Karpas-422 (cell line): ENCODE data around the gene TBC1D22A. TPM values are rescaled to one million over a fixed set of nuclear protein-coding genes. Genes with fewer than 3 reads are reported as not detected.

Experiments
- DNase-seq: peaks from one replicate; pipeline ENCODE4 v3.0.0-alpha.2; 2015
- H2AFZ ChIP-seq: fragments of 200-600 bp; sonication (generic); 2 replicates; pipeline ENCODE4 v1.6.1; 2014; ENCODE audit warnings: antibody characterized with exemption, low read length, mixed read lengths
- H3K27ac ChIP-seq: fragments of 200-600 bp; sonication (generic); 2 replicates; pipeline ENCODE4 v1.5.1; 2014; ENCODE audit warnings: mild to moderate bottlenecking, low read length, moderate library complexity
- H3K27me3 ChIP-seq: fragments of 200-600 bp; sonication (generic); 2 replicates; pipeline ENCODE4 v1.6.1; 2014; ENCODE audit warnings: low read length, mixed read lengths
- H3K36me3 ChIP-seq: fragments of 200-600 bp; sonication (generic); 2 replicates; pipeline ENCODE4 v1.6.1; 2014; ENCODE audit warnings: low read length, mixed read lengths; ENCODE audit not compliant: insufficient read depth
- H3K4me1 ChIP-seq: fragments of 200-600 bp; sonication (generic); 2 replicates; pipeline ENCODE4 v1.6.1; 2014; ENCODE audit warnings: mild to moderate bottlenecking, low read length, mixed read lengths
- H3K4me2 ChIP-seq: fragments of 200-600 bp; sonication (generic); 2 replicates; pipeline ENCODE4 v1.6.1; 2014; ENCODE audit warnings: low read length, low read depth, mild to moderate bottlenecking; ENCODE audit not compliant: poor library complexity, severe bottlenecking
- H3K4me3 ChIP-seq: fragments of 200-600 bp; sonication (generic); 2 replicates; pipeline ENCODE4 v1.5.1; 2014; ENCODE audit warnings: mild to moderate bottlenecking, antibody characterized with exemption, low read length, mixed read lengths
- H3K79me2 ChIP-seq: fragments of 200-600 bp; sonication (generic); 2 replicates; pipeline ENCODE4 v1.6.1; 2014; ENCODE audit warnings: mild to moderate bottlenecking, low read length, mixed read lengths
- H3K9ac ChIP-seq: fragments of 200-600 bp; sonication (generic); 2 replicates; pipeline ENCODE4 v1.6.0; 2014; ENCODE audit warnings: low read length
- H3K9me2 ChIP-seq: fragments of 200-600 bp; sonication (generic), shearing (Covaris generic); replicated peaks from 2 replicates; pipeline ENCODE4 v1.6.0; 2014; ENCODE audit warnings: mild to moderate bottlenecking, low read length, moderate library complexity; ENCODE audit not compliant: insufficient read depth
- H3K9me3 ChIP-seq: fragments of 300-700, 200-600 bp; sonication (generic); 2 replicates; pipeline ENCODE4 v1.6.1; 2014; ENCODE audit warnings: low read length, mixed read lengths
- H4K20me1 ChIP-seq: fragments of 200-600 bp; sonication (generic); 2 replicates; pipeline ENCODE4 v1.6.1; 2014; ENCODE audit warnings: mild to moderate bottlenecking, antibody characterized with exemption, low read length, low read depth; ENCODE audit not compliant: insufficient read depth
- total RNA-seq: library from RNA; depleted of rRNA; stranded (reverse); fragments of >200 nt; shearing (Covaris generic); gene quantifications from 2 replicates; pipeline ENCODE4 v1.2.3, GENCODE V29; 2014; ENCODE audit warnings: low replicate concordance

The TBC1D22A gene
- total RNA-seq, 1 experiment from 2014 or later = 27.7 TPM

- no peak for DNase-seq
- Histone ChIP-seq H3K4me2 (no peak overlapping the region), H3K9me3 (no peaks in the 10 kb centered on the region), H4K20me1 (peaks cover 30% of the 10 kb centered on the region), H3K36me3 (no peaks in the 10 kb centered on the region), H3K27me3 (no peaks in the 10 kb centered on the region), H3K9ac (no peak overlapping the region), H3K79me2 (peaks cover 79% of the 10 kb centered on the region), H3K4me3 (no peak overlapping the region), H3K27ac (no peak overlapping the region), H3K9me2 (no peaks in the 10 kb centered on the region), H3K4me1 (no peaks in the 10 kb centered on the region), H2AFZ (no peak overlapping the region)
Measured at GRCh38 chr22:46965555-46966494, 203.4 kb downstream of the TBC1D22A start.

GRCh38 chr22:46966495-46966845 is 204.0 kb downstream of the TBC1D22A start:
- peaks cover 77% of the 10 kb centered on the region for H3K79me2 ChIP-seq
- H4K20me1 ChIP-seq = peaks cover 29% of the 10 kb centered on the region
- H3K4me1 ChIP-seq = no peaks in the 10 kb centered on the region

GRCh38 chr22:46966846-46967245 is 204.4 kb downstream of the TBC1D22A start:
- peaks cover 25% of the 10 kb centered on the region for H4K20me1 ChIP-seq
- no peak overlapping the region for H3K27ac ChIP-seq
- H3K79me2 ChIP-seq = peaks cover 77% of the 10 kb centered on the region

More at GRCh38 chr22:46966495-46966845, 204.0 kb downstream of the TBC1D22A start:
- no peak overlapping the region for H3K9ac ChIP-seq
- no peaks in the 10 kb centered on the region for H3K27me3 ChIP-seq
- no peaks in the 10 kb centered on the region for H3K36me3 ChIP-seq
- no peak overlapping the region for H3K4me2 ChIP-seq
- no peaks in the 10 kb centered on the region for H3K9me3 ChIP-seq
- H3K27ac ChIP-seq = no peak overlapping the region
- no peaks in the 10 kb centered on the region for H3K9me2 ChIP-seq
- DNase-seq = no peak
- H2AFZ ChIP-seq = no peak overlapping the region
- no peak overlapping the region for H3K4me3 ChIP-seq

GRCh38 chr22:46967445-46968358 is 205.3 kb downstream of the TBC1D22A start:
- Histone ChIP-seq H3K79me2 (peaks cover 70% of the 10 kb centered on the region), H3K4me2 (no peak overlapping the region), H3K4me1 (no peaks in the 10 kb centered on the region), H3K27ac (no peak overlapping the region), H3K4me3 (no peak overlapping the region), H3K9me3 (no peaks in the 10 kb centered on the region), H3K27me3 (no peaks in the 10 kb centered on the region), H2AFZ (no peak overlapping the region), H4K20me1 (0 out of 2 replicates have a peak, but pooled peaks cover 18% of the 10 kb centered on the region), H3K36me3 (no peaks in the 10 kb centered on the region), H3K9ac (no peak overlapping the region), H3K9me2 (no peaks in the 10 kb centered on the region)
- DNase-seq = no peak

More at GRCh38 chr22:46966846-46967245, 204.4 kb downstream of the TBC1D22A start:
- Histone ChIP-seq H3K9ac (no peak overlapping the region), H2AFZ (no peak overlapping the region), H3K4me2 (no peak overlapping the region), H3K9me3 (no peaks in the 10 kb centered on the region), H3K27me3 (no peaks in the 10 kb centered on the region), H3K9me2 (no peaks in the 10 kb centered on the region), H3K36me3 (no peaks in the 10 kb centered on the region), H3K4me3 (no peak overlapping the region), H3K4me1 (no peaks in the 10 kb centered on the region)
- no peak for DNase-seq

- H3K27me3 ChIP-seq = no peaks in the 10 kb centered on the region
- no peak overlapping the region for H3K4me3 ChIP-seq
- H3K4me1 ChIP-seq = no peaks in the 10 kb centered on the region
- DNase-seq = no peak
- H3K9me3 ChIP-seq = no peaks in the 10 kb centered on the region
- H3K4me2 ChIP-seq = no peak overlapping the region
- peaks cover 69% of the 10 kb centered on the region for H3K79me2 ChIP-seq
- H3K9me2 ChIP-seq = no peaks in the 10 kb centered on the region
- 0 out of 2 replicates have a peak, but pooled peaks cover 18% of the 10 kb centered on the region for H4K20me1 ChIP-seq
- no peak overlapping the region for H3K27ac ChIP-seq
- no peaks in the 10 kb centered on the region for H3K36me3 ChIP-seq
- no peak overlapping the region for H3K9ac ChIP-seq
- no peak overlapping the region for H2AFZ ChIP-seq
Measured at GRCh38 chr22:46968359-46968740, 205.9 kb downstream of the TBC1D22A start.

GRCh38 chr22:46968848-46969247 is 206.4 kb downstream of the TBC1D22A start:
- Histone ChIP-seq H3K27ac (no peak overlapping the region), H2AFZ (no peak overlapping the region), H3K36me3 (no peaks in the 10 kb centered on the region), H3K4me3 (no peak overlapping the region), H3K79me2 (peaks cover 69% of the 10 kb centered on the region), H3K27me3 (no peaks in the 10 kb centered on the region), H3K9me2 (no peaks in the 10 kb centered on the region), H3K4me2 (no peak overlapping the region), H3K9me3 (no peaks in the 10 kb centered on the region), H4K20me1 (0 out of 2 replicates have a peak, but pooled peaks cover 14% of the 10 kb centered on the region), H3K9ac (no peak overlapping the region), H3K4me1 (no peaks in the 10 kb centered on the region)
- no peak for DNase-seq

GRCh38 chr22:46969491-46969890 is 207.0 kb downstream of the TBC1D22A start:
- Histone ChIP-seq H4K20me1 (0 out of 2 replicates have a peak, but pooled peaks cover 12% of the 10 kb centered on the region), H3K27me3 (no peaks in the 10 kb centered on the region), H3K4me1 (no peaks in the 10 kb centered on the region), H3K4me2 (no peak overlapping the region), H3K9me2 (no peaks in the 10 kb centered on the region), H3K36me3 (no peaks in the 10 kb centered on the region; the same call in 1 of the 2 replicates), H3K27ac (no peak overlapping the region), H3K9ac (no peak overlapping the region), H3K4me3 (no peak overlapping the region), H3K9me3 (no peaks in the 10 kb centered on the region), H2AFZ (no peak overlapping the region), H3K79me2 (peaks cover 63% of the 10 kb centered on the region)
- DNase-seq = no peak

- H3K4me1 ChIP-seq = no peaks in the 10 kb centered on the region
- H3K79me2 ChIP-seq = peaks cover 58% of the 10 kb centered on the region
- no peaks in the 10 kb centered on the region for H3K9me2 ChIP-seq
- no peaks in the 10 kb centered on the region for H3K27me3 ChIP-seq
- no peak overlapping the region for H3K27ac ChIP-seq
- H3K36me3 ChIP-seq = no peaks in the 10 kb centered on the region; the same call in 1 of the 2 replicates
- no peak overlapping the region for H2AFZ ChIP-seq
- H3K9me3 ChIP-seq = no peaks in the 10 kb centered on the region
- H3K4me3 ChIP-seq = no peak overlapping the region
- H3K9ac ChIP-seq = no peak overlapping the region
- DNase-seq = no peak
- 0 out of 2 replicates have a peak, but pooled peaks cover 12% of the 10 kb centered on the region for H4K20me1 ChIP-seq
- H3K4me2 ChIP-seq = no peak overlapping the region
Measured at GRCh38 chr22:46969961-46970360, 207.5 kb downstream of the TBC1D22A start.
